Heart left ventricle (tissue), 16 donors: ENCODE measurements around the gene TMEM203. TPM values are rescaled to one million over a fixed set of nuclear protein-coding genes. Genes with fewer than 3 reads are reported as not detected.

Experiments
- ATAC-seq, 4 donors: fragments of 200-7000 bp; cut with Tn5 transposase; one replicate each; pipeline ENCODE4 v1.9.1; 2020 to 2022; ENCODE audit warnings: moderate library complexity in 4 of 4, mild to moderate bottlenecking in 3 of 4, moderate number of reproducible peaks in 1 of 4
- DNase-seq, 5 donors: peaks; one replicate each; pipeline ENCODE4 v3.0.0-alpha.2; 2020
- H3K27ac ChIP-seq, 12 donors: fragments of 200-600 bp; sonication (generic) in 4 of 12; one replicate each; pipeline versions ENCODE4 v1.5.0 to v1.8.0; 2016 to 2022; ENCODE audit warnings: mild to moderate bottlenecking in 2 of 12
- H3K27me3 ChIP-seq, 9 donors: fragments of 200-600 bp; sonication (generic) in 2 of 9; one replicate each; pipeline versions ENCODE4 v1.5.1 to v1.8.0; 2016 to 2022; ENCODE audit warnings: mild to moderate bottlenecking in 3 of 9
- H3K36me3 ChIP-seq, 9 donors: fragments of 200-600 bp; sonication (generic) in 2 of 9; one replicate each; pipeline versions ENCODE4 v1.5.0 to v1.8.0; 2018 to 2022; ENCODE audit warnings: mild to moderate bottlenecking in 2 of 9
- H3K4me1 ChIP-seq, 12 donors: fragments of 200-600 bp; sonication (generic) in 4 of 12; one replicate each; pipeline versions ENCODE4 v1.5.0 to v1.8.0; 2016 to 2022; ENCODE audit warnings: mild to moderate bottlenecking in 3 of 12
- H3K4me3 ChIP-seq, 12 donors: fragments of 200-600 bp; sonication (generic) in 4 of 12; one replicate each; pipeline versions ENCODE4 v1.5.0 to v1.8.0; 2017 to 2022; ENCODE audit warnings: mild to moderate bottlenecking in 9 of 12, moderate library complexity in 4 of 12
- H3K9me3 ChIP-seq, 12 donors: fragments of 200-600 bp; sonication (generic) in 4 of 12; one replicate each; pipeline versions ENCODE4 v1.5.0 to v1.8.0; 2016 to 2022; ENCODE audit warnings: mild to moderate bottlenecking in 1 of 12
- POLR2A ChIP-seq, 2 donors: fragments of 450-650 bp; IDR thresholded peaks; one replicate each; pipeline ENCODE4 v1.6.1; 2017; ENCODE audit warnings: antibody characterized with exemption in 2 of 2, mild to moderate bottlenecking in 2 of 2, moderate library complexity in 2 of 2
- WGBS, 4 donors: extraction: QIAGEN DNeasy Blood & Tissue Kit in 2 of 4; methylation state at CpG; one replicate each; pipeline versions ENCODE4 v1.1.5 to v1.1.7; 2013 to 2018; 5-methylcytosine and 5-hydroxymethylcytosine counted together
- intact Hi-C, 10 donors: fragments of 100-400 bp; cut with DNase I; formaldehyde crosslinking; loops; one replicate each; pipeline versions ENCODE4 v1.11.1 to v1.14.2; 2022
- polyA plus RNA-seq, 2 donors: library from polyadenylated mRNA; stranded (reverse); fragments of 200-250 nt; gene quantifications; one replicate each; pipeline ENCODE4 v1.2.3, GENCODE V29; 2013
- total RNA-seq, 9 donors: library from RNA; depleted of rRNA in 2 of 9; stranded (reverse); fragments of >200 nt in 2 of 9; fragmentation: NEBNext Ultra II Directional in 3 of 9; extraction: Animal tissue kit (Norgen Biotek cat#: 25700) in 3 of 9; gene quantifications; one replicate each; pipeline versions ENCODE4 v1.1.0 to v1.2.4, GENCODE V29; 2016 to 2023
- TF ChIP-seq, protein P1 (sequence below), 12 donors: fragments of 200-600 bp; sonication (generic) in 4 of 12; IDR thresholded peaks; one replicate each; pipeline versions ENCODE4 v1.5.0 to v1.8.0; 2018 to 2022; ENCODE audit warnings: antibody characterized with exemption in 12 of 12, mild to moderate bottlenecking in 5 of 12
- donor health status: ischemic (EF 13 %, LVEDD 7.1; RV severe dilation, severe dysfunction).
- donor health status: healthy with polysubstance abuse.
- donor health status: DM: no; HTN: yes; CAD: no.
- donor health status: DM: no; HTN: no; CAD: no.
- donor health status: ischemic (EF 25% LVEDD 6.9; RV normal size, moderate dysfunction).
- donor health status: ischemic (EF 25% LVEDD 5.7; RV mildly dilated, moderate dysfunction).
- donor health status: healthy.
- donor health status: DM: yes; HTN: yes; CAD: no.
- donor health status: ischemic (EF 35%, LVEDD 5.7; RV mildly dilated, moderate dysfunction).
- donor health status: nonischemic (EF 11% LVEDD 7.7; RV severe dilation, severe dysfunction).
- donor health status: DM: yes; HTN: yes; CAD: no.
- donor health status: PGD.
- donor health status: ischemic (EF 29% LVEDD 5.4; RV normal size, mild dysfunction).
- donor health status: nonischemic (EF 23%, LVEDD 6.1; RV moderate dilation, normal function).

Gene TMEM203
- total and polyA plus RNA-seq, 11 donors, result 30.8 to 52.0 (median 42.1) TPM

- intact Hi-C loops, result loop anchor here in 1 of 10 donors (5.0 kb wide), 1 partner anchor 33 kb away; the partner anchor contains the start of genes CYSRT1 and RNF224
- TF ChIP-seq, protein P1, sequence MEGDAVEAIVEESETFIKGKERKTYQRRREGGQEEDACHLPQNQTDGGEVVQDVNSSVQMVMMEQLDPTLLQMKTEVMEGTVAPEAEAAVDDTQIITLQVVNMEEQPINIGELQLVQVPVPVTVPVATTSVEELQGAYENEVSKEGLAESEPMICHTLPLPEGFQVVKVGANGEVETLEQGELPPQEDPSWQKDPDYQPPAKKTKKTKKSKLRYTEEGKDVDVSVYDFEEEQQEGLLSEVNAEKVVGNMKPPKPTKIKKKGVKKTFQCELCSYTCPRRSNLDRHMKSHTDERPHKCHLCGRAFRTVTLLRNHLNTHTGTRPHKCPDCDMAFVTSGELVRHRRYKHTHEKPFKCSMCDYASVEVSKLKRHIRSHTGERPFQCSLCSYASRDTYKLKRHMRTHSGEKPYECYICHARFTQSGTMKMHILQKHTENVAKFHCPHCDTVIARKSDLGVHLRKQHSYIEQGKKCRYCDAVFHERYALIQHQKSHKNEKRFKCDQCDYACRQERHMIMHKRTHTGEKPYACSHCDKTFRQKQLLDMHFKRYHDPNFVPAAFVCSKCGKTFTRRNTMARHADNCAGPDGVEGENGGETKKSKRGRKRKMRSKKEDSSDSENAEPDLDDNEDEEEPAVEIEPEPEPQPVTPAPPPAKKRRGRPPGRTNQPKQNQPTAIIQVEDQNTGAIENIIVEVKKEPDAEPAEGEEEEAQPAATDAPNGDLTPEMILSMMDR (IDR thresholded peaks at IDR 0.05), result no peak
- TF ChIP-seq POLR2A (IDR thresholded peaks at IDR 0.05), result no peak
- ATAC-seq, result peak; percentile 63 to 90 (median 76)
- Histone ChIP-seq H3K9me3 (no peaks in the 10 kb centered on the region), H3K27ac (peak overlapping the region; percentile 26 to 89 (median 66)), H3K4me3 (peak overlapping the region in 6 of 12 donors; percentile 10 to 37 (median 30)), H3K27me3 (no peaks in the 10 kb centered on the region), H3K4me1 (peaks cover 13 to 90% (median 66%) of the 10 kb centered on the region in 12 donors), H3K36me3 (peaks cover 0 to 30% (median 24%) of the 10 kb centered on the region in 9 donors)
- peak; percentile 68 to 92 (median 80) for DNase-seq
- 24 to 50% (median 45%) methylated on average over 3 to 16 of the region's 16 CpGs for WGBS, 4 donors
Observed at GRCh38 chr9:137194388-137194787, 11.1 kb downstream of the TMEM203 start.

- intact Hi-C loops, result loop anchor here in 1 of 10 donors (5.0 kb wide), 1 partner anchor 34 kb away; the partner anchor contains the start of genes CYSRT1 and RNF224
- Histone ChIP-seq H3K4me3 (peak overlapping the region in 2 of 12 donors; percentile 33 to 37), H3K27ac (peak overlapping the region; percentile 26 to 89 (median 66))
Observed at GRCh38 chr9:137193771-137194170, 11.7 kb downstream of the TMEM203 start.

GRCh38 chr9:137192859-137193258 lies 12.6 kb downstream of the TMEM203 start:
- peak overlapping the region in 1 of 12 donors; percentile 89 for H3K27ac ChIP-seq
- ATAC-seq, result no peak
- intact Hi-C loops, result loop anchor here in 1 of 10 donors (5.0 kb wide), 1 partner anchor 34 kb away; the partner anchor contains the start of genes CYSRT1 and RNF224
- DNase-seq, result no peak
- no peaks in the 10 kb centered on the region for H3K9me3 ChIP-seq
- no peak overlapping the region for H3K4me3 ChIP-seq
- TF ChIP-seq, protein P1 (IDR thresholded peaks at IDR 0.05), result no peak
- no peak for TF ChIP-seq POLR2A (IDR thresholded peaks at IDR 0.05)
- H3K36me3 ChIP-seq, result peaks cover 0 to 30% (median 24%) of the 10 kb centered on the region in 9 donors
- no peaks in the 10 kb centered on the region for H3K27me3 ChIP-seq
- 86 to 91% (median 87%) methylated on average over 2 of the region's 2 CpGs; no CpG with 5 or more reads in 1 of the 4 donors for WGBS, 4 donors
- H3K4me1 ChIP-seq, result peaks cover 11 to 84% (median 57%) of the 10 kb centered on the region in 12 donors

More at GRCh38 chr9:137193771-137194170, 11.7 kb downstream of the TMEM203 start:
- ATAC-seq (no peak), DNase-seq (no peak)
- 81 to 90% (median 84%) methylated on average over 10 to 14 of the region's 14 CpGs for WGBS, 4 donors
- Histone ChIP-seq H3K36me3 (peaks cover 0 to 30% (median 24%) of the 10 kb centered on the region in 9 donors), H3K9me3 (no peaks in the 10 kb centered on the region), H3K4me1 (peaks cover 11 to 90% (median 63%) of the 10 kb centered on the region in 12 donors), H3K27me3 (no peaks in the 10 kb centered on the region)
- TF ChIP-seq POLR2A (IDR thresholded peaks at IDR 0.05), result no peak
- TF ChIP-seq, protein P1 (IDR thresholded peaks at IDR 0.05), result no peak

- Histone ChIP-seq H3K27ac (no peak overlapping the region), H3K27me3 (no peaks in the 10 kb centered on the region), H3K36me3 (peaks cover 0 to 30% (median 24%) of the 10 kb centered on the region in 9 donors), H3K4me3 (no peak overlapping the region), H3K4me1 (peaks cover 15 to 84% (median 57%) of the 10 kb centered on the region in 12 donors), H3K9me3 (no peaks in the 10 kb centered on the region)
- DNase-seq, result no peak
- 76 to 87% (median 81%) methylated on average over 8 to 10 of the region's 10 CpGs for WGBS, 4 donors
- ATAC-seq, result no peak
- intact Hi-C loops, result loop anchor here in 1 of 10 donors (5.0 kb wide), 1 partner anchor 35 kb away; the partner anchor contains the start of genes CYSRT1 and RNF224
- TF ChIP-seq POLR2A (IDR thresholded peaks at IDR 0.05), result no peak
- TF ChIP-seq, protein P1 (IDR thresholded peaks at IDR 0.05), result no peak
Observed at GRCh38 chr9:137192448-137192780, 13.0 kb downstream of the TMEM203 start.
